Measurements from ENCODE around the gene ELMO1.

DNA sequence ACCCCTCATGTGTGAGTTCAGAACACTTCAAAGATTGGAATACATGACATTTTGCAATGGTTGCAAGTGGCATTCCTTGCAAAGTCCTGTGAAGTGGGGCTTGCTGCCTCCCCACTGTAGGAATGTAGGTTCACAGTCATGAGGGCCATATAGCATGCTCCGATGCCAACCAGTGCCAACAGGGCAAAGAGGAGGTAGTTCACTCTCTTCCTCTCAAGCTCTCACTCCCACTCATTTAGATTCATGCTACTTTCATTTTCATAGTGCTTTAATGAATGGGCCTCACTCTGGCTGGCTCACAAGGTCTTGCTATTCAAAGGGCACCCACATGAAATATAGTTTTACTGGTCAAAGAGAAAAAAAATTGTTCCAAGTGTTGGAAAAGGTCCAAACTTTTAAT lies 554.5 kb downstream of the ELMO1 start:
- TF ChIP-seq POLR2A (IDR thresholded peaks at IDR 0.05; ENCODE audit: low read length) (no peak), GATA1 (IDR thresholded peaks at IDR 0.05; ENCODE audit: low read depth, low read length) (no peak)
